HepG2 (cell line): Measurements from ENCODE around the gene NEMF. TPM values are rescaled to one million over a fixed set of nuclear protein-coding genes. Genes with fewer than 3 reads are reported as not detected.
A peak's percentile ranks its signal among the peaks of the same experiment; 100 is the strongest.

ENCODE experiments used
- AGO1 ChIP-seq: fragments of 200-400 bp; formaldehyde crosslinking; IDR thresholded peaks from 2 replicates; pipeline ENCODE4 v1.6.1; 2017; ENCODE audit warnings: mild to moderate bottlenecking, low read depth, low read length, moderate library complexity; ENCODE audit not compliant: poor library complexity, severe bottlenecking
- CREB1 ChIP-seq, 2 experiments: fragments of 450-650 bp in 1 of 2; IDR thresholded peaks; 2 replicates each; pipeline ENCODE4 v1.6.1; 2016 to 2017; ENCODE audit warnings: control low read depth in 1 of 2, mild to moderate bottlenecking in 1 of 2, missing compliant biosample characterization in 1 of 2, missing genetic modification characterization in 1 of 2
- ESRRA ChIP-seq: sonication (generic); formaldehyde crosslinking; IDR thresholded peaks from 2 replicates; pipeline ENCODE4 v1.5.1; 2020; ENCODE audit warnings: mild to moderate bottlenecking, low read depth, missing genetic modification reagents
- FOXC1 ChIP-seq: sonication (generic); formaldehyde crosslinking; IDR thresholded peaks from 2 replicates; pipeline ENCODE4 v1.8.0; 2022; ENCODE audit warnings: mild to moderate bottlenecking, missing genetic modification reagents, borderline replicate concordance
- FOXK1 ChIP-seq: sonication (generic); formaldehyde crosslinking; IDR thresholded peaks from 2 replicates; pipeline ENCODE4 v1.4.0; 2020; ENCODE audit warnings: low read depth, missing genetic modification reagents, borderline replicate concordance
- GRHL1 ChIP-seq: sonication (generic); formaldehyde crosslinking; conservative IDR thresholded peaks from 2 replicates; pipeline ENCODE4 v1.8.0; 2022; ENCODE audit warnings: missing genetic modification reagents
- HMG20B ChIP-seq: conservative IDR thresholded peaks from 2 replicates; pipeline ENCODE4 v1.6.1; 2016; ENCODE audit warnings: missing genetic modification reagents, missing compliant biosample characterization
- MIXL1 ChIP-seq: IDR thresholded peaks from 2 replicates; pipeline ENCODE4 v1.6.1; 2016
- NFRKB ChIP-seq: fragments of 450-650 bp; IDR thresholded peaks from 2 replicates; pipeline ENCODE4 v1.6.1; 2017
- NR3C1 ChIP-seq: sonication (generic); formaldehyde crosslinking; IDR thresholded peaks from 2 replicates; pipeline ENCODE4 v1.4.0; 2020; ENCODE audit warnings: missing genetic modification reagents
- RELA ChIP-seq: sonication (generic); formaldehyde crosslinking; IDR thresholded peaks from 2 replicates; pipeline ENCODE4 v1.4.0; 2020; ENCODE audit warnings: missing genetic modification reagents
- SAFB2 ChIP-seq: sonication (generic); formaldehyde crosslinking; IDR thresholded peaks from 2 replicates; pipeline ENCODE4 v1.5.1; 2020; ENCODE audit warnings: missing genetic modification reagents, low read depth, mild to moderate bottlenecking, borderline replicate concordance
- XRCC5 ChIP-seq: fragments of 200-400 bp; formaldehyde crosslinking; optimal IDR thresholded peaks from 2 replicates; pipeline ENCODE3; 2017; ENCODE audit warnings: mild to moderate bottlenecking, low read length
- ZNF207 ChIP-seq: fragments of 450-650 bp; IDR thresholded peaks from 2 replicates; pipeline ENCODE4 v1.6.1; 2016; ENCODE audit warnings: antibody characterized with exemption, borderline replicate concordance
- ZNF33A ChIP-seq: sonication (generic); formaldehyde crosslinking; IDR thresholded peaks from 2 replicates; pipeline ENCODE4 v1.5.1; 2020; ENCODE audit warnings: missing genetic modification reagents, mild to moderate bottlenecking, moderate library complexity, borderline replicate concordance
- ZNF616 ChIP-seq: sonication (generic); formaldehyde crosslinking; IDR thresholded peaks from 2 replicates; pipeline ENCODE4 v1.5.0; 2020; ENCODE audit warnings: low read depth, mild to moderate bottlenecking, missing genetic modification reagents
- ZNF670 ChIP-seq: sonication (generic); formaldehyde crosslinking; IDR thresholded peaks from 2 replicates; pipeline ENCODE4 v1.8.0; 2022; ENCODE audit warnings: mild to moderate bottlenecking, missing genetic modification reagents, borderline replicate concordance
- ZNF816 ChIP-seq: sonication (generic); formaldehyde crosslinking; IDR thresholded peaks from 2 replicates; pipeline ENCODE4 v1.8.0; 2022; ENCODE audit warnings: missing genetic modification reagents, mild to moderate bottlenecking, borderline replicate concordance
- ZZZ3 ChIP-seq: sonication (generic); formaldehyde crosslinking; IDR thresholded peaks from 2 replicates; pipeline ENCODE4 v1.4.0; 2020; ENCODE audit warnings: missing genetic modification reagents, mild to moderate bottlenecking, borderline replicate concordance
- polyA plus RNA-seq, 8 experiments: library from polyadenylated mRNA; depleted of rRNA in 3 of 8; stranded (reverse) in 7 of 8; unstranded in 1 of 8; fragments of >200 nt; fragmentation: Illumina TruSeq in 4 of 8; extraction: Trizol in 4 of 8; gene quantifications; 2 replicates each; pipeline versions ENCODE4 v1.2.1 to v1.2.3, GENCODE V29; 2011 to 2016; ENCODE audit warnings: low read depth in 4 of 8, missing spikeins in 1 of 8, mixed read lengths in 1 of 8; ENCODE audit not compliant: insufficient read depth in 1 of 8
- total RNA-seq, 5 experiments: library from RNA; depleted of rRNA; stranded (reverse); fragments of >200 nt; fragmentation: Illumina TruSeq; extraction: Trizol; gene quantifications; 2 replicates each; pipeline ENCODE4 v1.2.3, GENCODE V29; 2016; ENCODE audit warnings: low read depth in 1 of 5
- TF ChIP-seq, protein P1 (sequence below): sonication (generic); formaldehyde crosslinking; IDR thresholded peaks from 2 replicates; pipeline ENCODE4 v1.8.1; 2023; ENCODE audit warnings: mild to moderate bottlenecking, missing genetic modification reagents
- TF ChIP-seq, protein P2 (sequence below): sonication (generic); formaldehyde crosslinking; IDR thresholded peaks from 2 replicates; pipeline ENCODE4 v1.8.1; 2022; ENCODE audit warnings: low read depth, mild to moderate bottlenecking, missing genetic modification reagents
- TF ChIP-seq, protein P3 (sequence below): sonication (generic); formaldehyde crosslinking; IDR thresholded peaks from 2 replicates; pipeline ENCODE4 v1.4.0; 2020; ENCODE audit warnings: missing genetic modification reagents
- TF ChIP-seq, protein P4 (sequence below): IDR thresholded peaks from 2 replicates; pipeline ENCODE4 v1.6.1; 2012; ENCODE audit warnings: inconsistent platforms

Gene NEMF
- total and polyA plus RNA-seq, 2 of the 13 experiments (the other 11 are each of a cell fraction or from before 2014, with no cell fraction given), result 21.3 to 57.9 TPM

DNA sequence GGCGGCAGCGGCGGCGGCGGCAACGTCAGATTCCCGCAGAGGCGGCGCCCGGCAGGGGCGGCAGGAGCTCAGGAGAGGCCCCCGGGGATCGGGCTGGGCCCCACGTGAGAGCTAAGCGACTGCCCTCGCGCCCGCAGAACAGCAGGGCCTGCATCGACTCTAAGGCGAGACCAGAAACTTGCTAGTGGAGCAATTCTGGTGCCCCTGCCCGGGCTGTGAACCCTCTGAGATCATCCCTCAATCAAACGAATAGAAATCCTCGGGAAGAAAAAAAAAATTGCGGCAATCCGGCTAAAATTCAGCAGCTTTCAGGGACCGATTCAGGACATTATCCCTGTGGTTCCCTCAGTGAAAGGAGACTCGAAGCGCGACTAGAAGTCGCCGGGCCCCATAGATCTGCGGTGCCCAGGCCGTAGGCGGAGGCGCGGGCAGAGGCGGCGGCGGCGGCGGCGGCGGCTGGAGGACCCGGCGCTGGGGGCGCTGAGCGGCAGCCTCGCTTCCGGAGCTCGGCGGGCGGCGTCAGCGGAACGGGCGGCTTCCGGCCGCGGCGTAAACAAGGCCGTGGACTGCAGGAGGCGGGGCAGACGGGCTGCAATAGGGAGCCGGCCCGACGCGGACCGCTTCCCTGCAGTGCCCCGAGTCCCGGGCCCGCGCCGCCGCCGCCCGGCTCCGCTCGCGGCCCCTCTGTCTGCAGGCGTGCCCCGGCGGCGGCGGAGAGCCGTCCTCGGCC lies 84.9 kb downstream of the NEMF start, which contains the start of gene KLHDC2 (continued):
- TF ChIP-seq, protein P1, sequence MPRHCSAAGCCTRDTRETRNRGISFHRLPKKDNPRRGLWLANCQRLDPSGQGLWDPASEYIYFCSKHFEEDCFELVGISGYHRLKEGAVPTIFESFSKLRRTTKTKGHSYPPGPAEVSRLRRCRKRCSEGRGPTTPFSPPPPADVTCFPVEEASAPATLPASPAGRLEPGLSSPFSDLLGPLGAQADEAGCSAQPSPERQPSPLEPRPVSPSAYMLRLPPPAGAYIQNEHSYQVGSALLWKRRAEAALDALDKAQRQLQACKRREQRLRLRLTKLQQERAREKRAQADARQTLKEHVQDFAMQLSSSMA (CRISPR knock-in tag), result no peak
- TF ChIP-seq RELA (CRISPR knock-in tag) (0 out of 2 replicates have a peak, but pooled peaks have one; percentile 29), ZNF670 (no peak), AGO1 (no peak), SAFB2 (CRISPR knock-in tag) (peak; percentile 78; the same call in 1 of the 2 replicates), FOXK1 (CRISPR knock-in tag) (peak; percentile 98), GRHL1 (no peak), ZZZ3 (no peak), CREB1 (IDR thresholded peaks at IDR 0.05) (no peak), CREB1 (CRISPR knock-in tag; IDR thresholded peaks at IDR 0.05) (no peak), ZNF207 (no peak), MIXL1 (CRISPR knock-in tag) (no peak), HMG20B (CRISPR knock-in tag) (no peak), NR3C1 (no peak), ZNF816 (CRISPR knock-in tag) (peak; percentile 75; the same call in 1 of the 2 replicates), NFRKB (no peak), FOXC1 (CRISPR knock-in tag) (peak; percentile 74), ESRRA (no peak; the same call in 1 of the 2 replicates), ZNF33A (no peak), XRCC5 (no peak), ZNF616 (CRISPR knock-in tag) (no peak; the same call in none of the 2 replicates)
- TF ChIP-seq, protein P2, sequence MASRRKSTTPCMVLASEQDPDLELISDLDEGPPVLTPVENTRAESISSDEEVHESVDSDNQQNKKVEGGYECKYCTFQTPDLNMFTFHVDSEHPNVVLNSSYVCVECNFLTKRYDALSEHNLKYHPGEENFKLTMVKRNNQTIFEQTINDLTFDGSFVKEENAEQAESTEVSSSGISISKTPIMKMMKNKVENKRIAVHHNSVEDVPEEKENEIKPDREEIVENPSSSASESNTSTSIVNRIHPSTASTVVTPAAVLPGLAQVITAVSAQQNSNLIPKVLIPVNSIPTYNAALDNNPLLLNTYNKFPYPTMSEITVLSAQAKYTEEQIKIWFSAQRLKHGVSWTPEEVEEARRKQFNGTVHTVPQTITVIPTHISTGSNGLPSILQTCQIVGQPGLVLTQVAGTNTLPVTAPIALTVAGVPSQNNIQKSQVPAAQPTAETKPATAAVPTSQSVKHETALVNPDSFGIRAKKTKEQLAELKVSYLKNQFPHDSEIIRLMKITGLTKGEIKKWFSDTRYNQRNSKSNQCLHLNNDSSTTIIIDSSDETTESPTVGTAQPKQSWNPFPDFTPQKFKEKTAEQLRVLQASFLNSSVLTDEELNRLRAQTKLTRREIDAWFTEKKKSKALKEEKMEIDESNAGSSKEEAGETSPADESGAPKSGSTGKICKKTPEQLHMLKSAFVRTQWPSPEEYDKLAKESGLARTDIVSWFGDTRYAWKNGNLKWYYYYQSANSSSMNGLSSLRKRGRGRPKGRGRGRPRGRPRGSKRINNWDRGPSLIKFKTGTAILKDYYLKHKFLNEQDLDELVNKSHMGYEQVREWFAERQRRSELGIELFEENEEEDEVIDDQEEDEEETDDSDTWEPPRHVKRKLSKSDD (CRISPR knock-in tag), result no peak
- TF ChIP-seq, protein P3, sequence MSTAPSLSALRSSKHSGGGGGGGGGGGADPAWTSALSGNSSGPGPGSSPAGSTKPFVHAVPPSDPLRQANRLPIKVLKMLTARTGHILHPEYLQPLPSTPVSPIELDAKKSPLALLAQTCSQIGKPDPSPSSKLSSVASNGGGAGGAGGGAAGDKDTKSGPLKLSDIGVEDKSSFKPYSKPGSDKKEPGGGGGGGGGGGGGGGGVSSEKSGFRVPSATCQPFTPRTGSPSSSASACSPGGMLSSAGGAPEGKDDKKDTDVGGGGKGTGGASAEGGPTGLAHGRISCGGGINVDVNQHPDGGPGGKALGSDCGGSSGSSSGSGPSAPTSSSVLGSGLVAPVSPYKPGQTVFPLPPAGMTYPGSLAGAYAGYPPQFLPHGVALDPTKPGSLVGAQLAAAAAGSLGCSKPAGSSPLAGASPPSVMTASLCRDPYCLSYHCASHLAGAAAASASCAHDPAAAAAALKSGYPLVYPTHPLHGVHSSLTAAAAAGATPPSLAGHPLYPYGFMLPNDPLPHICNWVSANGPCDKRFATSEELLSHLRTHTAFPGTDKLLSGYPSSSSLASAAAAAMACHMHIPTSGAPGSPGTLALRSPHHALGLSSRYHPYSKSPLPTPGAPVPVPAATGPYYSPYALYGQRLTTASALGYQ (CRISPR knock-in tag), result no peak
- TF ChIP-seq, protein P4, sequence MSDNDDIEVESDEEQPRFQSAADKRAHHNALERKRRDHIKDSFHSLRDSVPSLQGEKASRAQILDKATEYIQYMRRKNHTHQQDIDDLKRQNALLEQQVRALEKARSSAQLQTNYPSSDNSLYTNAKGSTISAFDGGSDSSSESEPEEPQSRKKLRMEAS, result peak; percentile 85
